HUES6 (cell line): ENCODE measurements around the gene IKZF3.
"Not testable (repeated sequence)": the region's sequence is repeated elsewhere in the genome, so short reads cannot be mapped to it uniquely, and the experiment has no call there.

ENCODE experiments used
- H3K27ac ChIP-seq: 2 replicates; pipeline ENCODE4 v1.7.0; 2013; ENCODE audit warnings: low read depth, mild to moderate bottlenecking, low read length, inconsistent platforms
- H3K27me3 ChIP-seq: 2 replicates; pipeline ENCODE4 v1.6.1; 2013; ENCODE audit warnings: low read length; ENCODE audit not compliant: control insufficient read depth, insufficient read depth
- H3K36me3 ChIP-seq: 2 replicates; pipeline ENCODE4 v1.6.1; 2013; ENCODE audit warnings: low read length; ENCODE audit not compliant: control insufficient read depth, insufficient read depth
- H3K4me1 ChIP-seq: 2 replicates; pipeline ENCODE4 v1.6.1; 2013; ENCODE audit warnings: low read length; ENCODE audit not compliant: control insufficient read depth, insufficient read depth
- H3K4me3 ChIP-seq: 2 replicates; pipeline ENCODE4 v1.5.1; 2013; ENCODE audit warnings: low read depth, low read length
- H3K9ac ChIP-seq: one replicate; pipeline ENCODE4 v1.6.1; 2013; ENCODE audit warnings: mild to moderate bottlenecking, low read length
- H3K9me3 ChIP-seq: 2 replicates; pipeline ENCODE4 v1.6.1; 2013; ENCODE audit warnings: low read depth, low read length; ENCODE audit not compliant: control insufficient read depth, insufficient read depth

IKZF3 gene

GRCh38 chr17:39737760-39738567 is 126.1 kb downstream of the IKZF3 start, which contains the start of gene GRB7:
Gene GRB7, plus strand, starts transcription at chr17:39737938. Its CDS starts 4,364 bp downstream, at chr17:39742302.
- Histone ChIP-seq H3K4me1 (peaks cover 33% of the 10 kb centered on the region), H3K27ac (peak within 1 kb of the TSS; percentile 72), H3K36me3 (peaks cover 5% of the 10 kb centered on the region), H3K4me3 (peak within 1 kb of the TSS; percentile 89), H3K27me3 (peaks cover 12% of the 10 kb centered on the region; the same call in 1 of the 2 replicates), H3K9ac (peak within 1 kb of the TSS; percentile 78), H3K9me3 (no peaks in the 10 kb centered on the region)

GRCh38 chr17:39737206-39737759 is 126.8 kb downstream of the IKZF3 start:
- H3K9ac ChIP-seq = peak overlapping the region; percentile 78
- peak overlapping the region; percentile 89 for H3K4me3 ChIP-seq
- no peaks in the 10 kb centered on the region for H3K9me3 ChIP-seq
- H3K4me1 ChIP-seq = peaks cover 33% of the 10 kb centered on the region
- H3K27ac ChIP-seq = no peak overlapping the region
- H3K27me3 ChIP-seq = peaks cover 12% of the 10 kb centered on the region; the same call in 1 of the 2 replicates
- no peaks in the 10 kb centered on the region for H3K36me3 ChIP-seq

DNA sequence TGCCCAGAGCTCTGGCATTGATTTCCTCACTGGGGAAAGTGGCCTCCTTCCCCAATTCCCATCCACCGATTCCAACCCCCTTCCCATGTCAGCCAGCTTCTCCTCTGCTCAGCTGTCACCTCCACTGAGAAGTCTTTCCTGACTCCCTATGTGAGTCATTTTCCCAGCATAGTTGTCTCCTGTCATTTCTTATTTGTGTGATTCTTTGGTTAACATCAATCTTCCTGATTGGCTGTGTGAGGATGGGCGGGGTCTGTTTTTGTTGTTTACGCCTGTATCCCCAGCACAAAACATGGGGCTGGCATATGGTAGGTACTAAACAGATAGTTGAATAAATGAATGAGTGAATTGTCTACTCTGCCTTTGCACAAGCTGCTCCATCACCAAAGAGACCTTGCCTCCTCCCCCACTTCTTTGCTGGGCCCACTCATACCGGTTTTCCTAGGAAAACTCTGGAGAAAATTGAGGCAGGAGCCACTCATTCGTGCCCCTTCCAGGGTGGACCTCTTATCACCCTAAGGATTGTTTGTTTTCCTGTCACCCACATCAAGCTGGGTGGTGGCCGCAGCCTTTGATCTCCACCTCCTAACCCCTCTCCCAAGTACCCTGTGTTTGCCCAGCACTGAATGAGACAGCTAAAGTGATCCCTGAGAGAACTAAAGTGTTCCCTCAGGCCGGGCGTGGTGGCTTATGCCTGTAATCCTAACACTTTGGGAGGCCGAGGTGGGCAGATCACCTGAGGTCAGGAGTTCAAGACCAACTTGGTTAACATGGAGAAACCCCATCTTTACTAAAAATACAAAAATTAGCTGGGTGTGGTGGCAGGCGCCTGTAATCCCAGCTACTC is 127.6 kb downstream of the IKZF3 start:
- Histone ChIP-seq H3K4me1 (peaks cover 31% of the 10 kb centered on the region), H3K27ac (no peak overlapping the region), H3K4me3 (no peak overlapping the region), H3K27me3 (peaks cover 12% of the 10 kb centered on the region; the same call in 1 of the 2 replicates), H3K9me3 (no peaks in the 10 kb centered on the region), H3K36me3 (no peaks in the 10 kb centered on the region), H3K9ac (no peak overlapping the region)

- Histone ChIP-seq H3K9ac (no peak overlapping the region), H3K27ac (no peak overlapping the region), H3K27me3 (peaks cover 12% of the 10 kb centered on the region; the same call in 1 of the 2 replicates)
Measured at GRCh38 chr17:39735882-39736281, 128.2 kb downstream of the IKZF3 start.

GRCh38 chr17:39732586-39732985 is 131.5 kb downstream of the IKZF3 start:
- H3K27ac ChIP-seq = no peak overlapping the region
- H3K9me3 ChIP-seq = no peaks in the 10 kb centered on the region
- no peak overlapping the region for H3K4me3 ChIP-seq

More at GRCh38 chr17:39735882-39736281, 128.2 kb downstream of the IKZF3 start:
- Histone ChIP-seq H3K4me3 (no peak overlapping the region), H3K9me3 (no peaks in the 10 kb centered on the region), H3K4me1 (peaks cover 25% of the 10 kb centered on the region), H3K36me3 (no peaks in the 10 kb centered on the region)

DNA sequence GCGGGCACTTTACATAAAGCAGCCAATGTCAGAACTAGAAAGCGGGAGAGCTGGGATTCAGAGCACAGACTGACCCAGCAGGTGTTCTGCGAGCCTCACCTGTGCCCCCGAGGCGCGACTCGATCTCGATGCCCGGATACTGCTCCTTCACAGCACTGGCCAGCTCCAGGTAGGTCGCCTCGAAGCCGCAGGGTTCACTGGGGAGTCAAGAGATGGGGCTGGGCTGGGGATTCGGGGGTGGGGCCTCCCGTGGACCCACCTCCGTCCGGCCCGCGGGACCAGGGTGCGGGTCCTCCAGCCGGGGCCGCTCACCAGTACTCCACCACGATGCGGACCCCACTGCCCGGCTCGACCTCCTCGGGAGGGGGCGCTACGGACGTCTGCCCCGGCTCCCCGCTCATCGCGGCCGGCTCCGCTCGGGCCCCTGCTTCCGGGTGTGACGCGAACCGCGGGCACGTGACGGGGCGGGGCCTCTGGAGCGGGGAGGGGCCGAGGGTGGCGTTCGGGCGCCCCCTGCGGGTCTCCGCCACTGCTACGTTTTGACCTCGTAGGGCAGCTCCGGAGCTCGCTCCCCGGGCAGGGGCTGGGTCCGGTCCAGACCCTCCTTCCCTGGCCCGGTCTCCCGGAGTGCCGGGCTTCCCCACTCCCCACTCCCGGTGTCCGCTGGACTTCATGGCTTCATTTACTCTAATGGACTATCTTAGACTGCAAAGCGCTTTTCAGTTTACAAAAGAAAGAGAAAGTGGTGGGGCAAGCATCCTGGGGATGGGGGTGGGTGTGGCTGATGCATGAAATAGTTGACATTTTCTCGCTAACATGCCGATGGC is 133.8 kb downstream of the IKZF3 start, which contains the start of gene MIEN1:
MIEN1 (minus strand) TSS at position 438 of the 827 bp plus-strand sequence; CDS start at position 401, 37 bp downstream.
- Histone ChIP-seq H3K9me3 (no peaks in the 10 kb centered on the region), H3K27me3 (no peaks in the 10 kb centered on the region), H3K9ac (peak within 1 kb of the TSS; percentile 65), H3K4me3 (peak within 1 kb of the TSS; percentile 96), H3K4me1 (peaks cover 7% of the 10 kb centered on the region), H3K27ac (peak within 1 kb of the TSS; percentile 79; the same call in 1 of the 2 replicates), H3K36me3 (peaks cover 41% of the 10 kb centered on the region)

More at GRCh38 chr17:39732586-39732985, 131.5 kb downstream of the IKZF3 start:
- Histone ChIP-seq H3K36me3 (peaks cover 18% of the 10 kb centered on the region), H3K27me3 (peaks cover 3% of the 10 kb centered on the region; the same call in 1 of the 2 replicates), H3K9ac (no peak overlapping the region), H3K4me1 (peaks cover 20% of the 10 kb centered on the region)

GRCh38 chr17:39729280-39729851 is 134.7 kb downstream of the IKZF3 start:
- H3K9me3 ChIP-seq = no peaks in the 10 kb centered on the region
- peak overlapping the region; percentile 65 for H3K9ac ChIP-seq
- peaks cover 50% of the 10 kb centered on the region for H3K36me3 ChIP-seq
- peak overlapping the region; percentile 96 for H3K4me3 ChIP-seq
- peaks cover 7% of the 10 kb centered on the region for H3K4me1 ChIP-seq
- H3K27me3 ChIP-seq = no peaks in the 10 kb centered on the region
- H3K27ac ChIP-seq = 0 out of 2 replicates have a peak overlapping the region, but pooled peaks have one; percentile 79

DNA sequence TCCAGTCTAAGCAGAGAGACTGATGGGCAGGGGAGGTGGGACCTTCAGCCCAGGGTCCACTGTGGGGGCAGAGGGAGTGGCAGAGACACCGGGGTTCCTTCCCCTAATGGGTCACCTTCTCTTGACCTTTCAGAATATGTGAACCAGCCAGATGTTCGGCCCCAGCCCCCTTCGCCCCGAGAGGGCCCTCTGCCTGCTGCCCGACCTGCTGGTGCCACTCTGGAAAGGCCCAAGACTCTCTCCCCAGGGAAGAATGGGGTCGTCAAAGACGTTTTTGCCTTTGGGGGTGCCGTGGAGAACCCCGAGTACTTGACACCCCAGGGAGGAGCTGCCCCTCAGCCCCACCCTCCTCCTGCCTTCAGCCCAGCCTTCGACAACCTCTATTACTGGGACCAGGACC is 136.6 kb downstream of the IKZF3 start:
- H3K27me3 ChIP-seq = no peaks in the 10 kb centered on the region
- no peak overlapping the region for H3K4me3 ChIP-seq
- H3K9me3 ChIP-seq = no peaks in the 10 kb centered on the region
- H3K4me1 ChIP-seq = peaks cover 16% of the 10 kb centered on the region
- no peak overlapping the region for H3K27ac ChIP-seq
- no peak overlapping the region for H3K9ac ChIP-seq
- peaks cover 59% of the 10 kb centered on the region for H3K36me3 ChIP-seq

- H3K9me3 ChIP-seq = no peaks in the 10 kb centered on the region
- no peaks in the 10 kb centered on the region for H3K27me3 ChIP-seq
- H3K27ac ChIP-seq = no peak overlapping the region
- H3K4me1 ChIP-seq = peaks cover 16% of the 10 kb centered on the region
- H3K4me3 ChIP-seq = no peak overlapping the region
- H3K9ac ChIP-seq = no peak overlapping the region
- peaks cover 68% of the 10 kb centered on the region for H3K36me3 ChIP-seq
Measured at GRCh38 chr17:39726617-39727016, 137.5 kb downstream of the IKZF3 start.

- not testable (repeated sequence) for H3K9me3 ChIP-seq, H3K27me3 ChIP-seq, H3K9ac ChIP-seq, H3K4me3 ChIP-seq, H3K27ac ChIP-seq
- peaks cover 72% of the 10 kb centered on the region for H3K36me3 ChIP-seq
- peaks cover 16% of the 10 kb centered on the region for H3K4me1 ChIP-seq
Measured at GRCh38 chr17:39725923-39726322, 138.2 kb downstream of the IKZF3 start.
